A673 (cell line): ENCODE measurements around the gene ARID3A. TPM values are rescaled to one million over a fixed set of nuclear protein-coding genes. Genes with fewer than 3 reads are reported as not detected.

ENCODE experiments used
- BruUV-seq: library from RNA; stranded (reverse); fragments of 400-500 nt; replicated peaks from 2 replicates; lab custom pipeline; 2021; lab: Mats Ljungman, UMichigan
- CTCF ChIA-PET: fragments of 300-600 bp; sonication (Branson Sonifier 250); formaldehyde crosslinking; loops from one replicate; lab custom pipeline; 2022; ENCODE audit warnings: antibody characterized with exemption; lab: Charles Lee
- POLR2A ChIA-PET: fragments of 300-600 bp; sonication (Branson Sonifier 250); formaldehyde crosslinking; loops from one replicate; lab custom pipeline; 2022; ENCODE audit warnings: antibody characterized with exemption; ENCODE audit not compliant: low non-redundant PET; lab: Charles Lee
- DNase-seq: peaks from one replicate; pipeline ENCODE4 v3.0.0-alpha.2; 2015; ENCODE audit warnings: low spot score
- H3K27ac ChIP-seq: fragments of 200-600 bp; sonication (generic); 2 replicates; pipeline ENCODE4 v1.5.1; 2016; ENCODE audit warnings: mixed run types, low read depth, mild to moderate bottlenecking, mixed read lengths, antibody characterized with exemption, low read length; ENCODE audit not compliant: poor library complexity, severe bottlenecking
- H3K27me3 ChIP-seq: fragments of 200-600 bp; sonication (generic); replicated peaks from 2 replicates; pipeline ENCODE4 v1.6.1; 2017; ENCODE audit warnings: mixed run types, low read depth, mild to moderate bottlenecking, mixed read lengths, antibody characterized with exemption, low read length; ENCODE audit not compliant: insufficient read depth, poor library complexity
- H3K36me3 ChIP-seq: fragments of 200-600 bp; sonication (generic); 2 replicates; pipeline ENCODE4 v1.6.1; 2016; ENCODE audit warnings: mixed run types, mild to moderate bottlenecking, mixed read lengths, antibody characterized with exemption, low read length; ENCODE audit not compliant: insufficient read depth, poor library complexity, severe bottlenecking
- H3K4me1 ChIP-seq: fragments of 200-600 bp; sonication (generic); 2 replicates; pipeline ENCODE4 v1.6.1; 2017; ENCODE audit warnings: mixed run types, mild to moderate bottlenecking, mixed read lengths, antibody characterized with exemption, low read length; ENCODE audit not compliant: insufficient read depth, poor library complexity, severe bottlenecking
- H3K4me3 ChIP-seq: fragments of 200-600 bp; sonication (generic); 2 replicates; pipeline ENCODE4 v1.5.1; 2016; ENCODE audit warnings: low read depth, mixed run types, mild to moderate bottlenecking, mixed read lengths, low read length; ENCODE audit not compliant: poor library complexity, severe bottlenecking
- H3K9me3 ChIP-seq: fragments of 200-600 bp; sonication (generic); 2 replicates; pipeline ENCODE4 v1.6.1; 2016; ENCODE audit warnings: mixed run types, low read depth, mild to moderate bottlenecking, mixed read lengths, antibody characterized with exemption, low read length; ENCODE audit not compliant: poor library complexity, severe bottlenecking
- EZH2 ChIP-seq: fragments of 200-600 bp; sonication (generic); IDR thresholded peaks from 2 replicates; pipeline ENCODE4 v1.6.1; 2017; ENCODE audit warnings: borderline replicate concordance, low read depth, mild to moderate bottlenecking, mixed read lengths, antibody characterized with exemption, low read length; ENCODE audit not compliant: poor library complexity, severe bottlenecking
- intact Hi-C: fragments of 100-400 bp; cut with micrococcal nuclease; formaldehyde crosslinking; loops from one replicate; pipeline ENCODE4 v1.10.0; 2022; ENCODE audit not compliant: unreplicated experiment
- total RNA-seq: library from RNA; stranded (reverse); gene quantifications from 2 replicates; pipeline ENCODE4 v1.2.3, GENCODE V29; 2021
- TF ChIP-seq, protein P1 (sequence below): fragments of 300-800, 200-600 bp; sonication (generic); conservative IDR thresholded peaks from 2 replicates; pipeline ENCODE4 v1.5.1; 2017; ENCODE audit warnings: low read depth, mild to moderate bottlenecking, antibody characterized with exemption, low read length, moderate library complexity, mixed read lengths

ARID3A gene
- total RNA-seq, 1 experiment from 2014 or later, result 19.6 TPM

DNA sequence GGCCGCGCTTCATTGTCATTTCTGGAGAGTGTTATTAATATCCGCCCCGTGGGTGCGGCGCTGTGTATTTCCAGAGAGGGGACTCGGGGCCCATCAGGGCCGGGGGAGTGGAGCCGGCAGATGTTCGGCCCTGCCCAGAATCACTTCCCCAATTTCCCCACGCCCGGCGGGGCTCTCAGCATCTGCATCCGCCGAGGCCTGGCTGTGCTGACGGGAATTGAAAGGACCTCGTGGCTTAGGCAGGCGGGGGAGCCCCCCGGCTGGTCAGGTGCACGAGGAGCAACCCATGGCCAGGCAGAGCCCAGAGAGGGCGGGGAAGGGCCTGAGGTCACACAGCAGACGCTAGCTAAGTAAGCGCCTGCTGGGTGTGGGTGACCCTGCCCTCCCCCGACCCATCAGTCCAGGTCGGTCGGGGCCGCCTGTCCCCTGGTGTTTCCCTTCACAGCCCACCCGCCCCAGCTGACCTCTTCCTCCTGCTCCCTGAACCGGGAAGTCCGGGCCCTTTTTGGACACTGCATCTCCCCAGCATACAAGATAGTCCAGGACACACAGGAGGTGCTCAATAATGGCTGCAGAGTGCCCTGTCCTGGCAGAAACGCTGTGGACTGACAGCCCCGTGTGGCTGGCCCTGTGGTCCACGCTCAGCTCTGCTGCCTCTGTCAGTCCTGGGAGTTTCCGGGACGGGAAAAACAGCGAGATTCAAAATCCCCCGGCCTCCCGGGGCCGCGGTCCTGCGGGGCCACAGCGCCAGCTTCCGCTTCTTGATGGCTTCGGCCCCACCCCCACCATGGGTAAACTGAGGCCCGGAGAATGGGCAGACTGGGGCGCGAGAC, 22.1 kb downstream of the ARID3A start:
- H3K4me3 ChIP-seq, result no peak overlapping the region
- BruUV-seq, result no TSS peak
- no peak for TF ChIP-seq EZH2
- TF ChIP-seq, protein P1, sequence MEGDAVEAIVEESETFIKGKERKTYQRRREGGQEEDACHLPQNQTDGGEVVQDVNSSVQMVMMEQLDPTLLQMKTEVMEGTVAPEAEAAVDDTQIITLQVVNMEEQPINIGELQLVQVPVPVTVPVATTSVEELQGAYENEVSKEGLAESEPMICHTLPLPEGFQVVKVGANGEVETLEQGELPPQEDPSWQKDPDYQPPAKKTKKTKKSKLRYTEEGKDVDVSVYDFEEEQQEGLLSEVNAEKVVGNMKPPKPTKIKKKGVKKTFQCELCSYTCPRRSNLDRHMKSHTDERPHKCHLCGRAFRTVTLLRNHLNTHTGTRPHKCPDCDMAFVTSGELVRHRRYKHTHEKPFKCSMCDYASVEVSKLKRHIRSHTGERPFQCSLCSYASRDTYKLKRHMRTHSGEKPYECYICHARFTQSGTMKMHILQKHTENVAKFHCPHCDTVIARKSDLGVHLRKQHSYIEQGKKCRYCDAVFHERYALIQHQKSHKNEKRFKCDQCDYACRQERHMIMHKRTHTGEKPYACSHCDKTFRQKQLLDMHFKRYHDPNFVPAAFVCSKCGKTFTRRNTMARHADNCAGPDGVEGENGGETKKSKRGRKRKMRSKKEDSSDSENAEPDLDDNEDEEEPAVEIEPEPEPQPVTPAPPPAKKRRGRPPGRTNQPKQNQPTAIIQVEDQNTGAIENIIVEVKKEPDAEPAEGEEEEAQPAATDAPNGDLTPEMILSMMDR, result no peak
- no peaks in the 10 kb centered on the region for H3K27me3 ChIP-seq
- intact Hi-C loops, result no loop called here
- ChIA-PET CTCF (no interaction called here), POLR2A (no interaction called here)
- no peaks in the 10 kb centered on the region for H3K36me3 ChIP-seq
- H3K9me3 ChIP-seq, result no peaks in the 10 kb centered on the region
- H3K4me1 ChIP-seq, result peaks cover 5% of the 10 kb centered on the region
- no peak overlapping the region for H3K27ac ChIP-seq
- no peak for DNase-seq

DNA sequence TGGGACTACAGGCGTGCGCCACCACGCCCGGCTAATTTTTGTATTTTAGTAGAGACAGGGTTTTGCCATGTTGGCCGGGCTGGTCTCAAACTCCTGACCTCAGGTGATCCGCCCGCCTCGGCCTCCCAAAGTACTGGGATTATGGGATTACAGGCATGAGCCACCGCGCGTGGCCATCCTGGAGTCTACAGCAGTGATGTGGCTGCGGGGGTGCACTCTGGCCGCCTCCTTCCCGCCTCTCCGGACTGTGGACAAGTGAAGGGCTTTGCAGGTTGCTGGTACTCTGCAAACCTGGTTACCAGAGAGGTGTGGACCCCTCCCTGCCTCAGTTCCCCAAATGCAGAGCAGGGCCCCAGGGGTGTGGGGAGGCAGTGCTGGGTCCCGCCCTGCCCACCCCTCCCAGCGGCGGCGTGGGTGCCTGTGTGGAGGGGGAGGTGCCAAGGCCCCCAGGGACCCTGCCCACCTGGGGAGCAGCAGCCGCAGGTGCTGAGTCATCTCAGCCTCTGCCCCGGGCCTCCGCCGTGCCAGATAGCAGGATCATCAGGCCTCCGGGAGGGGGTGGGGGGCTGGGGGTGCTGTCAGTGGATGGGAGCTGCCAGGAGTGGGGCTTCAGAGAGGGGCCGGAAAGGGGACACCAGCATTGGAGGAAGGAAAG, 23.1 kb downstream of the ARID3A start:
- Histone ChIP-seq H3K9me3 (no peaks in the 10 kb centered on the region), H3K27me3 (no peaks in the 10 kb centered on the region), H3K27ac (no peak overlapping the region), H3K36me3 (no peaks in the 10 kb centered on the region), H3K4me3 (no peak overlapping the region), H3K4me1 (peaks cover 10% of the 10 kb centered on the region)
- CTCF ChIA-PET, result no interaction called here
- POLR2A ChIA-PET, result no interaction called here
- no peak for TF ChIP-seq EZH2
- TF ChIP-seq, protein P1, result no peak
- BruUV-seq, result no TSS peak
- intact Hi-C loops, result no loop called here
- DNase-seq, result no peak

DNA sequence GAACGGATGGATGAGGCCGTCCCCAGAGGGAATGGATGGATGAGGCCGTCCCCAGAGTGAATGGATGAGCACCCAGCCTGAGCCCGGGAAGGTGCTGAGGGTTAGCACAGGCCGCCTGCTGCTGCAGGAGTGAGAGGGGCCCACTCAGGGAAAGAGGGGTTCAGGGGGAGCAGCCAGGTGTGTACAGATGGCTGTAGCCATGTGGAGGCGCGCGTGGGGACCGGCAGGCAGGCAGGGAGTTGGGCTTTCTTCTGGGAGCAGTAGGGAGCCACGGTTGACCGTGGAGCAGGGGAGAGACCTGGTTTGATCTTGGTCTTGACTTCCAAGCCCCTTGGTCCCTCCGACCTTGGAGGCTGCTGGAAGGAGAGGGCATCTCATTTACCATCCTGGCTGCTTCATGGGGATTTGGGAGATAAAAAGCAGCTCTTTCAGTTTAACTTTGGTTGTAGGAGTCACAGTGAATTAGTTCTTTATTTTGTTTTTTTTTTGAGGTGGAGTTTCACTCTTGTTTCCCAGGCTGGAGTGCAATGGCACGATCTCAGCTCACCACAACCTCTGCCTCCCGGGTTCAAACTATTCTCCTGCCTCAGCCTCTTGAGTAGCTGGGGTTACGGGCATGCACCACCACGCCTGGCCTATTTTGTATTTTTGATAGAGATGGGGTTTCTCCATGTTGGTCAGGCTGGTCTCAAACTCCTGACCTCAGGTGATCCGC, 24.7 kb downstream of the ARID3A start:
- TF ChIP-seq, protein P1, result no peak
- TF ChIP-seq EZH2, result no peak
- no peak for DNase-seq
- intact Hi-C loops, result no loop called here
- peaks cover 10% of the 10 kb centered on the region for H3K4me1 ChIP-seq
- ChIA-PET POLR2A (no interaction called here), CTCF (no interaction called here)
- H3K27me3 ChIP-seq, result no peaks in the 10 kb centered on the region
- no TSS peak for BruUV-seq
- no peaks in the 10 kb centered on the region for H3K9me3 ChIP-seq
- no peak overlapping the region for H3K27ac ChIP-seq
- no peak overlapping the region for H3K4me3 ChIP-seq
- no peaks in the 10 kb centered on the region for H3K36me3 ChIP-seq
